SU-DHL-6 (cell line): ENCODE results near the gene STRBP.

Experiments used
- H2AFZ ChIP-seq: fragments of 200-600 bp; sonication (generic); 2 replicates; pipeline ENCODE4 v1.6.1; 2014; ENCODE audit warnings: low read depth, mild to moderate bottlenecking, moderate library complexity, mixed read lengths, antibody characterized with exemption, low read length; ENCODE audit not compliant: severe bottlenecking
- H3F3A ChIP-seq: fragments of 200-600 bp; shearing (Covaris generic); 2 replicates; pipeline ENCODE4 v1.6.0; 2016; ENCODE audit warnings: antibody characterized with exemption, mild to moderate bottlenecking; ENCODE audit not compliant: insufficient read depth
- H3K27ac ChIP-seq: fragments of 200-600 bp; sonication (generic); 2 replicates; pipeline ENCODE4 v1.5.1; 2016; ENCODE audit warnings: low read depth, mild to moderate bottlenecking, low read length, moderate library complexity, mixed read lengths
- H3K27me3 ChIP-seq: fragments of 200-600 bp; sonication (generic), shearing (Covaris generic); 2 replicates; pipeline ENCODE4 v1.6.0; 2014; ENCODE audit warnings: mild to moderate bottlenecking, low read length
- H3K36me3 ChIP-seq: fragments of 200-600 bp; sonication (generic); 2 replicates; pipeline ENCODE4 v1.6.1; 2014; ENCODE audit warnings: mild to moderate bottlenecking, low read length, mixed read lengths
- H3K4me2 ChIP-seq: fragments of 300-600, 200-600 bp; shearing (Covaris generic), sonication (generic); 2 replicates; pipeline ENCODE4 v1.6.0; 2014; ENCODE audit warnings: low read length, low read depth, mild to moderate bottlenecking; ENCODE audit not compliant: poor library complexity, severe bottlenecking
- H3K4me3 ChIP-seq: fragments of 200-600 bp; sonication (generic); 2 replicates; pipeline ENCODE4 v1.5.1; 2014; ENCODE audit warnings: antibody characterized with exemption, low read length, mild to moderate bottlenecking, mixed read lengths; ENCODE audit not compliant: insufficient read depth, poor library complexity, severe bottlenecking
- H3K79me2 ChIP-seq: fragments of 200-600 bp; sonication (generic); 2 replicates; pipeline ENCODE4 v1.6.1; 2014; ENCODE audit warnings: mild to moderate bottlenecking, low read length, moderate library complexity; ENCODE audit not compliant: insufficient read depth
- H3K9ac ChIP-seq: fragments of 200-600 bp; sonication (generic); 2 replicates; pipeline ENCODE4 v1.7.0; 2014; ENCODE audit warnings: mild to moderate bottlenecking, low read length
- H3K9me2 ChIP-seq: fragments of 200-600 bp; sonication (generic); replicated peaks from 2 replicates; pipeline ENCODE4 v1.6.1; 2014; ENCODE audit warnings: low read length; ENCODE audit not compliant: insufficient read depth
- H3K9me3 ChIP-seq: fragments of 200-600 bp; sonication (generic); 2 replicates; pipeline ENCODE4 v1.6.1; 2014; ENCODE audit warnings: low read length, mixed read lengths; ENCODE audit not compliant: insufficient read depth
- H4K20me1 ChIP-seq: fragments of 200-600 bp; sonication (generic); 2 replicates; pipeline ENCODE4 v1.6.1; 2014; ENCODE audit warnings: low read depth, mild to moderate bottlenecking, antibody characterized with exemption, low read length, moderate library complexity, mixed read lengths
- EZH2phosphoT487 ChIP-seq: fragments of 200-600 bp; sonication (generic), shearing (Covaris generic); conservative IDR thresholded peaks from 2 replicates; pipeline ENCODE4 v1.6.1; 2018; ENCODE audit warnings: mild to moderate bottlenecking, antibody characterized with exemption, low read length, moderate library complexity, mixed read lengths
- TF ChIP-seq, protein P1 (sequence below): fragments of 200-600 bp; sonication (generic); IDR thresholded peaks from one replicate; pipeline ENCODE4 v1.5.1; 2017; ENCODE audit warnings: antibody characterized with exemption, mild to moderate bottlenecking, low read length, moderate library complexity; ENCODE audit not compliant: insufficient read depth, poor library complexity, severe bottlenecking

STRBP gene

DNA sequence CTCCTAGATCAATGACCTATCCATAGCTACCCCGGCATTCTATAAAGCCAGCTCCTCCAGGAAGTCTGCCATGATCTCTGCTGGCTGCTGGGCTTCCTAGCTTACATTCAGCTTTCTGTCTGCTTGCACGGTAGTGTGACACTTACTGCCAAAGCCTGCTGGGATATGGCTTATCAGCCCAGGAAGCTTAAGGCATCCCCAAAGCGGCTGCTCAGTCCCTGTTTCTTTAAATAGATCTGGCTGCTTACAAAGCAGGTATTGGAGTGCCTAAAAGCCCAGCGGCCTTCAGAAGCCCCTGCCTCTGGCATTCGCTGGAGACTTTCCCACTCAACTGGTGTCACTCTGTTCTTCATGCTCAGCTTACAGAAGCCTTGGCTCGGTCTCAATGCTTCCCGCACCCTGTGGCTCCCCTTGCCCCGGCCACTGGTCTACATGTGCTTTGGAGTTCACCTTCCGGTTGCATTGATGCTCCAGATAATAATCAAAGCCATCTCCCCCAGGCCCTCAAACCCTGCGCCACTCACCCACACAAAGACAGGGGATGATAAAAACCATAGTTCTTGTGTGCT lies 31.3 kb upstream of the STRBP start:
- Histone ChIP-seq H3K4me2 (no peak overlapping the region), H3K9me3 (no peaks in the 10 kb centered on the region), H3K79me2 (no peaks in the 10 kb centered on the region), H3K27me3 (no peaks in the 10 kb centered on the region), H3F3A (no peaks in the 10 kb centered on the region; the same call in 1 of the 2 replicates), H3K36me3 (no peaks in the 10 kb centered on the region), H3K4me3 (no peak overlapping the region), H4K20me1 (no peaks in the 10 kb centered on the region), H3K9ac (no peak overlapping the region), H2AFZ (no peak overlapping the region), H3K9me2 (no peaks in the 10 kb centered on the region), H3K27ac (no peak overlapping the region)
- no peak for TF ChIP-seq EZH2phosphoT487
- TF ChIP-seq, protein P1, sequence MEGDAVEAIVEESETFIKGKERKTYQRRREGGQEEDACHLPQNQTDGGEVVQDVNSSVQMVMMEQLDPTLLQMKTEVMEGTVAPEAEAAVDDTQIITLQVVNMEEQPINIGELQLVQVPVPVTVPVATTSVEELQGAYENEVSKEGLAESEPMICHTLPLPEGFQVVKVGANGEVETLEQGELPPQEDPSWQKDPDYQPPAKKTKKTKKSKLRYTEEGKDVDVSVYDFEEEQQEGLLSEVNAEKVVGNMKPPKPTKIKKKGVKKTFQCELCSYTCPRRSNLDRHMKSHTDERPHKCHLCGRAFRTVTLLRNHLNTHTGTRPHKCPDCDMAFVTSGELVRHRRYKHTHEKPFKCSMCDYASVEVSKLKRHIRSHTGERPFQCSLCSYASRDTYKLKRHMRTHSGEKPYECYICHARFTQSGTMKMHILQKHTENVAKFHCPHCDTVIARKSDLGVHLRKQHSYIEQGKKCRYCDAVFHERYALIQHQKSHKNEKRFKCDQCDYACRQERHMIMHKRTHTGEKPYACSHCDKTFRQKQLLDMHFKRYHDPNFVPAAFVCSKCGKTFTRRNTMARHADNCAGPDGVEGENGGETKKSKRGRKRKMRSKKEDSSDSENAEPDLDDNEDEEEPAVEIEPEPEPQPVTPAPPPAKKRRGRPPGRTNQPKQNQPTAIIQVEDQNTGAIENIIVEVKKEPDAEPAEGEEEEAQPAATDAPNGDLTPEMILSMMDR = no peak

DNA sequence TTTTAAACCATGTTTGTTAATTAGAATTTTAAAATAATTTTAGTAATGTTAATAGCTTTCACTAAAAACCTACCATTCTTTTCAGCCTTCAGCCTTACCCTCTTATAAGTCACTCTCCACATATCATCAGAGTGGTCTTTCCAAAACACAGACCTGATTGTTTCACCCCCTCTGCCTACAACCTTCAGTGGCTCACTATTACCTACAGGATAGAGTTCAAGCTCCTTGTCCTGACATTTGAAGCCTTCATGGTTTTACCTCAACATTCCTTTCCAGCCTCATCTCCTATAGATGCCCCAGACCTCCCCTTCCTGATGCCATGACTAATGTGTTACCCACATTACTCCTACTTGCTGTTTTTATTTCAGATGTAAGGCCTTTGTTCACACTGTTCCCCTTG lies 27.8 kb upstream of the STRBP start:
- Histone ChIP-seq H3K4me2 (no peak overlapping the region), H2AFZ (no peak overlapping the region), H3K27ac (no peak overlapping the region)

DNA sequence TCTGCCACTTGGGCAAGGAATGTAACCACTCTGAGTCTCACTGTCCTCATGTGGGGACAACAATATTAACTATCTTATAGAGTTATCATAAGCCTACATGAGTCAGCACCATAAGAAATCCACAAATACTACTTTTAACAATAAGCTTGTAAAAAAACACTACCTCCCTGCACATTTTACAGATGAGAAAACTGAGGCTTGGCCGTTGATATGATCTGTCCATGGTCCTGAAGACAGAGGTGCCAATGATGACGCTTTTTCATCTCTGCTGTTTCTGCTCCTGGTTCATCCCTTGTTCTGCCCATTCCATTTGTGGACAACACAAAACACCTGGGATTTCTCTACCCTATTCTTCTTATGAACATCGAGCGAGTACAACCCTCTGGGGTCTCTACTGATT lies 23.4 kb upstream of the STRBP start:
- H3K4me2 ChIP-seq = no peak overlapping the region
- H3K9ac ChIP-seq = no peak overlapping the region
- H3K79me2 ChIP-seq = no peaks in the 10 kb centered on the region
- H3K4me3 ChIP-seq = no peak overlapping the region
- H3F3A ChIP-seq = no peaks in the 10 kb centered on the region; the same call in 1 of the 2 replicates
- H3K36me3 ChIP-seq = no peaks in the 10 kb centered on the region
- no peaks in the 10 kb centered on the region for H3K9me3 ChIP-seq
- H3K27ac ChIP-seq = no peak overlapping the region
- H2AFZ ChIP-seq = no peak overlapping the region
- no peaks in the 10 kb centered on the region for H3K27me3 ChIP-seq
- H3K9me2 ChIP-seq = no peaks in the 10 kb centered on the region
- no peak for TF ChIP-seq EZH2phosphoT487
- TF ChIP-seq, protein P1 = no peak
- H4K20me1 ChIP-seq = no peaks in the 10 kb centered on the region

More for the DNA sequence above, 27.8 kb upstream of the STRBP start:
- no peaks in the 10 kb centered on the region for H3K9me3 ChIP-seq
- H4K20me1 ChIP-seq = no peaks in the 10 kb centered on the region
- H3F3A ChIP-seq = no peaks in the 10 kb centered on the region; the same call in 1 of the 2 replicates
- no peak overlapping the region for H3K9ac ChIP-seq
- TF ChIP-seq, protein P1 = no peak
- TF ChIP-seq EZH2phosphoT487 = no peak
- H3K79me2 ChIP-seq = no peaks in the 10 kb centered on the region
- no peak overlapping the region for H3K4me3 ChIP-seq
- no peaks in the 10 kb centered on the region for H3K27me3 ChIP-seq
- H3K9me2 ChIP-seq = no peaks in the 10 kb centered on the region
- H3K36me3 ChIP-seq = no peaks in the 10 kb centered on the region
